NCI-H1930 (cell line): Measurements from ENCODE around the gene SIGLEC12.
"Not testable (repeated sequence)": the region's sequence is repeated elsewhere in the genome, so short reads cannot be mapped to it uniquely, and the experiment has no call there.

Source experiments
- DNase-seq, 2 experiments: peaks; one replicate each; lab custom pipeline; 2025; lab: John Stamatoyannopoulos, UW

Gene SIGLEC12

DNA sequence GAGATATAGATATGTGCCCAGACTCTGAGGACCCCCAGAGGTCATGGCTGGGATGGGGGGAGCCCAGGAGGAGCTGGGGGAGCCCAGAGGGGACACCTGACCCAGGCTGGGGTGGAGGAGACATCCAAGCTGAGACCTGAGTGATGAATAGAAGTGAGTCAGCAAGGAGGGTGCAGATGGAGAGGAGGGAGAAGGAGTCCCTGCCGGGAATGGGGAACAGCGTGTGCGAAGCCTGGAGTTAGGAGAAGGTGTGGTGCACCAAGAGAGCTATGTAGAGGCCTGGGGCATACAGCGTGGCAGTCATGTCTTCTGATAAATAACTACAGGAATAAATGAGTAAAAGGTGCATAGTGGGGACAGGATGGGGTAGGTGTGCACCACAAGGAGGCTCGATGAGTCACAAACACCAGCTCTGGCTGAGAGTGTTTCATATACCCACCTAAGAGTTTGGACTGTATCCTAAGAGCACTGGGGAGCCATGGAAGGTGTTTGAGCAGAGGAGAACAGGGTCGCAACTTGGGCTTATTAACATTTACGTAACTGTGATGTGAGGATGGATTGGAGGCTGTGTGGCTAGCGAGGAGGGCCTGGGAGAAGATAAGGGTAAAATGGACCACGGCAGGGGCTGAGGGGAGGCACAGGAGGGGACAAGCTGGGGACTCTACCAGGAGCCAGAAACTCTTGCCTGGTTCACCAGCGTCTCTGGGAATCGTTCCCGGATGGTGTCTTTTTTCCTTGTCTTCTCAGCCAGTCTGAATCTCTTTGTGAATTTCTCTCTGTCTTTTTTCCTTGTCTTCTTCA, 21.9 kb downstream of the SIGLEC12 start:
- no peak for DNase-seq

DNA sequence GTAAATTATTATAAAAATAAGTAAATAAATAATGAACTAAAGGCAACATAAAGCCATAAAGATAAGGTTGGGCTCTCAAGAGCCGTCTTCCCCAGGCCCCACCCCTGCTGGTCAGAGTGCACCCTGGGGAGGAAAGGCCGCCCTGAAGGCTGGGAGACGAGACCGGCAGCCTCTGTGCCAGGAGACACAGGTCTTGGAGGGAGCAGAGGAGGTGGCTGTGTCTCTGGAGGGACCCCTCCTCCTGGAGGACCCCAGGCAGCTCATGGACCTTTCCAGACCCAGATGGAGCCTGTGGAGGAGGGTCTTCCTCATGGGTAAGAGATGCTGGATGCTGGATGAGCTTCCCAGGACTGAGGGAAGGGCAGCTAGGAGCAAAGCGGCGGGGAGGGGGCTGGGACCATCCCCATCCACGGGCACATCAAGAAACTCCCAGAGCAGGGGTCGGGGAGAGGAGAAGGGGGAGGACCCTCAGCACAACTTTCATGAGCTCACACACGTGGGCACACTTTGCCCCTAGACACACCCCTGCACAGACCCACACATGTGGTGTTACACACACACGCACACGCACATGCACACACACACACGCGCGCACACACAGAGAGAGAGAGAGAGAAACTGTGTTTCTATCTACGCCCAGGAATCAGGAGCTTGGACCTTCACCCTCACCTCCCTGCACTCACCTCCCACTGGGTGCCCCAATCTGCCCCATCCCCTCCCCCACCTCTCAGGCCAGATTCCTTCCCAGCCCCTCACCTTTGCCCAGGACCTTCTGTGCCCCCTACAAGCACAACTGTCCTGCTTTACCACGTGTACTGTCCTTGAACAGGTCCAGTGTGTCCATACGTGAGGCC, 23.0 kb downstream of the SIGLEC12 start, which contains the start of gene CEACAM18:
TSS of gene CEACAM18 (plus strand) at position 159 of the 854 bp plus-strand sequence.
- DNase-seq, result no peak

DNA sequence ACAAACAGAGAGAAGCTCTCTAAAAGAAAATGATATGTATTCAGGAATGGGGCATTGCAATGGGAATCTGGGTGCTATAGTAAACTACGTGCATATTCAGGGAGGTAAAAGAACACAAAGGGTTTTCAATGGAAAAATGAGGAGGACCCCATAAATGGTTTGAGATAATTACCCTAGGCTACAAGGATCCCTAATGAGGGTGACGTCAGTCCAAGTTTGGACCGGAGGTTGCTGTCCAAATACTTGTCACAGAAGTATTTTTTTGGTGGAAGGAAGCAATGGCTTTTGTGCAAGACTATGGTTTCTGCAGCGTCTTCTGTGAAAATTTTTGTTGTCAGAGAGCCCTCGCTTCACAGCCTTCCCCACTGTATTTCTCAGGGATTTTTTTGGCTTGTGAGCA, 24.3 kb downstream of the SIGLEC12 start:
- DNase-seq, result no peak

DNA sequence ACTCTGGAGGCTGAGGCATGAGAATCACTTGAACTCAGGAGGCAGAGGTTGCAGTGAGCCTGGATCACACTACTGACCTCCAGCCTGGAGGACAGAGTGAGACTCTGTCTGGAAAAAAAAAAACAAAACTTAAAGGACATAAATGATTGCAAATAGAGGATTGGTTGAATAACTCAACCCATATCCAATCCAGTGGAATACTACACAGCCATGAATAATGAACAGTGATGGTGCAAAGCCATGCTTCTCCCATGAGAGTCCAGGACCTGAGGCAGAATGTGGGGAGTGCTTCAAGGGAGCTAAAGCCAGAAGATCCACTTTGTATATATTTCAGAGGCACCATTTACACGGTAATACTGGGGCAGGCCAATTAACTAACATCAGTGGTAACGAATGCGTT, 25.4 kb downstream of the SIGLEC12 start:
- no peak for DNase-seq

GRCh38 chr19:51473009-51473707, 28.4 kb downstream of the SIGLEC12 start:
- DNase-seq, result peak; percentile 41 to 76

- no peak for DNase-seq
These were observed 29.0 kb downstream of the SIGLEC12 start for GRCh38 chr19:51472607-51473006.

DNA sequence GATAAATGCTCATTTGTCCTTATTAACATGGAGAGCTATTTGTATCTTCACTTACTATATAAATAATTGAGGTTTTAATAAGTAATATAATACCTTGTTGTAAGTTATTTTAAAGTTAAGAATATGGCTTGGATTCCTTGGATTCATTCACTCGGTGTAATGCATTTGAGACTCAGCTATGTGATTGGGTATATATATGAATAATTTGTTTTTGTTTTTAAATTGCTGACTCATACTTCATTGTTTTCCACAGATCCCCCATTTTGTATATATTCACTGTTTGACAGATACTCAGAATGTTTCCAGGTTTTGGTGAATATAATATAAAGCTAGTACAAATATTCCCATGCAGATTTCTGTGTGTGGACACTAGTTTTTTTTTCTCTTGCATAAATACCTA, 30.1 kb downstream of the SIGLEC12 start:
- no peak for DNase-seq

GRCh38 chr19:51470966-51471365, 30.6 kb downstream of the SIGLEC12 start:
- no peak for DNase-seq

DNA sequence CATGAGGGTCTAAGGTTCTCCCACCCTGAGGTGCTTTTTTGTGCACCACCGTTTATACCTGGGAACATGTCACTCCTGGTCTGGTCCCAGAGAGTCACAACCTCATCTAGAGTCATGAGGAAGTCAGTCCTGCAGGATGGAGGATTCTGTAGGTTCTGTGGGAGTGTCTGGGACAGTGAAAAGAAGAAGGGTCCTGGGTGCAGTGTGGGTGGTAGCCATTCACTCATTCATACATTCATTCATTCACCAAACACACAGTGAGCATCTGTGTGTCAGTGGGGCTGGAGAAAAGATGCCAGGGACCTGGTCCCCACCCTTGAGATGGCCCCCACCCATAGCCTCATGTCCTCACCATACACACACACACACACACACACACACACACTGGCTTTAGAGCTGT, 32.0 kb downstream of the SIGLEC12 start:
- no peak for DNase-seq

DNA sequence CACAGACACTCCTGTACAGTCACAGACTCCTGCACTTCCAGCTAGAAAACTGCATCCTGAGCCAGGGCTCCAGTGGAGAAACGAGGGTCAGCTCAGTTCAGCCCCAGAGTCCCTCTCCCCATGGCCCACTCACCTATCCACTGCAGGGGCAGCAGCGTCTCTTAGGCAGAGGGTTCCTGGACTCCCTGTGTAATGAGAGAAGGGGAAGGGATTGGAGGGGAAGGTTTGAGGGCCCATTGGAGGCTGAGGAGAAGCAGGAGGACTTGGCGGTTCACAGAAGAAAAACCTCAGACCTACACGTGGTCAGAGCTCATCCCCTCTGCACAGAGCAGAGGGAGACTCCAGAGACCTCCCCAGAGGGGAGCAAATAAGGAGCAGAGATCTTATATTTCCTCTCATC, 32.4 kb downstream of the SIGLEC12 start:
- no peak for DNase-seq

GRCh38 chr19:51468545-51468920, 33.1 kb downstream of the SIGLEC12 start:
- no peak for DNase-seq

DNA sequence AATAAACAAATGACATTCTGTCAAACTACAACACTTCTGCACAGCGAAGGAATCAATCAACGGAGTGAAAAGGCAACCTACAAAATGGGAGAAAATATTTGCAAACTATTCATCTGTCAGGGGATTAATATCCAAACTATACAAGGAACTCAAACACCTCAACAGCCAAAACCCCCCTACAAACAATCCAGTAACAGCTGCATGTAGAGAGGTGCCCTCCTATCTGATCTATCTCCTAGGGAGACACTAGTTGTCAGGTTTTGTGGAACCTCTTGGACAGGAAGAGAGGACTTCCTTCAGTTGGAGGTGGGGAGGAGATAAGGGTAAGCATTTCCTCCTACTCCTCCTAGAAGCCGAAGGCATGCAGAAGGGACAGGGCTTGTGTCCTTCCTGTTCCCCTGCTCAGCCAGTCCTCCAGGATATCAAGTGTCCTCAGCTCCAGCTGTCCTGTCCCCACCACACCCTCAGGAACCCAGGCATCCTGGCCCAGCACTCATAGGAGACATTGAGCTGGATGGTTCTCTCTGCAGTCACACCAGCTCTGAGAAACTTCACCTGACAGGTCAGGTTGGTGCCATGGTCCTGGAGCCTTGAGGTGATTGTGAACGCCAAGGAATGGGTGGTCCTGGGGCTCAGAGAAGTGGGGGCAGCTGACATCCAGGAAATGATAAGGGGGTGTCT, 33.6 kb downstream of the SIGLEC12 start:
- DNase-seq, result no peak

- DNase-seq, result no peak
These were observed 34.9 kb downstream of the SIGLEC12 start for GRCh38 chr19:51466723-51467122.

DNA sequence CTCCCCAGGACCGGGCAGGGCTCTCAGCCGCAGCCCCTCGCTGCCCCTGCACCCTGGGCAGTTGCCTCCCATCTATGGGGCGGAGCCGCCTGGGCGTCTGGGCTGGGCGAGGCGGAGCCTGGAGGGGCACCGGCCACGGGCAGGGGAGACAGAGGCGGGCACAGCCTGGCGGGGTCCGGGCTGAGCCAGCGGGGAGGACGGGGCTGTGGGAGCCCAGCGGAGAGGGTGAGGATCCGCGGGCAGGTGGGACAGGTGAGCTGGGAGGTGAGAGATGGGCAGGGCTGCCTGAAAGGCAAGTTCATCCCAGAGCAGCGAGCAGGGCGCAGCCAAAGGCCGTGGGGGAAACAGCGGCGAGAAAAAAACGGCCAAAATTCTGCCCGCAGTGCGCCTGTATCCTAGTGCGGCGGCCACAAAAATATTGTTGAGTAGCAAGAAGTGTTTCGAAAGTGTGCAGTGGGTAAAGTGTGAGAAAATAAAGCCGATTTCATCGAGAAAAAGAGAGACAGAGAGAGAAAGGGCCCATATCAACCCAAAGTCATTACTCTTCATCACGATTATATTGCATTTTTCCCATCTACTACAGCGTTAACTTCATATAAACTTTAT, 37.5 kb downstream of the SIGLEC12 start:
- not testable (repeated sequence) for DNase-seq

- no peak for DNase-seq
These were observed 38.9 kb downstream of the SIGLEC12 start for GRCh38 chr19:51462681-51463080.

GRCh38 chr19:51462276-51462675, 39.3 kb downstream of the SIGLEC12 start:
- no peak for DNase-seq

DNA sequence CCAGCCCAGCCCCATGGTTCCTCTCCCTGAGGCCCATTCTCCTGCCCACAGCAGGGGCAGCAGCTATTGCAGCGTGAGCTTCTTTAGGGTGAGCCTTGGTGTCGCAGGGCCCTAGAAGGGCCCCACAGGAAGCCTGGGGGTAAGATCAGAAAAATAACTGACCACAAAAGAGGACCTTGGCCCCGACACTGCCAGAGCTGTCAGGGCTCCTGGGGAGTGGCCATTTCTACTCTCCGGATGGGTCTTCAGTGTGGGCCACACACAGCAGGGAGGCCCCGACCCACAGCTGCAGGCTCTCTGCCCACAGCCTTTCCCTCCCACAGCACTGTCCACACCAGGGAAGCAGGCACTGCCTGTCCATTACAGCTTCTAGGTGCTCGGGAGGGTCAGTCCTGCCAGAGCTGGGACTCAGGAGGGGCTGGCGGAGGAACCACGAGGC, 39.9 kb downstream of the SIGLEC12 start:
- DNase-seq, result no peak

GRCh38 chr19:51460164-51460992, 41.2 kb downstream of the SIGLEC12 start:
- DNase-seq, result peak; percentile 17 to 58

DNA sequence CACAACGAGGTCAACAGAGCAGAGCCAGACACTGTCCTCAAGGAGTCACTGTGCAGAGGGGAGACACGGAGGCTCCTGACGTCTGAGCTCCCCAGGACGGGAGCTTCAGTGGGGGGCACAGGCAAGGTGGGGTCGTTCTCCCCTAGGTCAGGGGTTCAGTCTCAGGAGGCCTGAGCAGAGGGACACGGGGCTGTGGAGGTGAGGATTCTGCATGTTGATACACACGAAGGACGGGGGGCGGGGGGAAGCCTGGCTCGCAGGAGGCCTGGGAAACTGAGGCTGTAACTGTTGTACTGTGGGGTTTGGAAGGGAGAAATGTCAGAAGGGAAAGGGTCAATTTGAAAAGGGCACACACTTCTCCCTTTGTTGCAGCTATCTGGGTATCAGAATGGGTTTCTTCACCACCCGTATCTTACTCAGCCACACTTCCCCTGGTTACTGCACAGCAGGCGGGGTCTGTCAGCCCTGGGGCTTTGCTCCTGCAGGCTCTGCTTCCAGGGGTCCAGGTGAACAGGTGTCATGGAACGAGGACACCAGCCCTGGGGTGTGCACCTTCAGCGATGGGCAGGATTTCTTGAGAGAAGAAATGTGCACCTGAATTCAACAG, 42.6 kb downstream of the SIGLEC12 start:
- no peak for DNase-seq

DNA sequence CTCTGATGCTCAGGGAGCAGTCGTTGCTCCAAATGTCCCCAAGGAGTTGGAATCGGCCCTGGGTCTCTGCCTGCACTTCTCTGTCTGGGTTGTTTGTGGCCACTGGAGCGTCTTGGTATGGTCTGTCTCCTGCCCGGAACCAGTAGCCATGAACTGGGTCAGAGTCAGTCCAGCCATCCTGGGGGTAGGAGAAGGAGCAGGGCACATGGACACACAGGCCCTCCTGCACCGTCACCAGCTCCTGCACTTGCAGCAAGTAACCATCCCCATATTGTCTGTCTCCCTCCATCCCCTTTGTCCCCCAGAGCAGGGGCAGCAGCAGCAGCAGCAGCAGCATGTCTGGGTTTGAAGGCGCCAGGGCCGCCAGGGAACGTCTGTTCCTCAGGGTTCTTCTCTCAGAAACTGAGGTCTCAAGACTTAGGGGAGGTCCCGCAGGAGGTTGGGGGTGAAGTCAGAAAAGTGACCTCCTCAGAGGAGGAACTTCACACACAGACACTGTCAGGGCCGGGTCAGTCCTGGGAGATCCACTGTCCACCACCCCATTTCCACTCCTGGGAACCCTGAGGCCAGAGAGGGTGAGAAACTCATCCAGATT, 43.5 kb downstream of the SIGLEC12 start, which contains the start of gene SIGLEC8:
TSS of gene SIGLEC8 (minus strand) at position 404 of the 595 bp plus-strand sequence. CDS start at position 337, 67 bp downstream.
- DNase-seq, result no peak
